OCI-LY3 (cell line): ENCODE data around the gene GGA2.
"Not testable (repeated sequence)": the region's sequence is repeated elsewhere in the genome, so short reads cannot be mapped to it uniquely, and the experiment has no call there.

Source experiments
- H2AFZ ChIP-seq: fragments of 200-600, 300-600 bp; shearing (Covaris generic); 2 replicates; pipeline ENCODE4 v1.6.0; 2014; ENCODE audit warnings: antibody characterized with exemption, low read depth, low read length
- H3K27ac ChIP-seq: fragments of 200-600, 300-600 bp; sonication (generic); 2 replicates; pipeline ENCODE4 v1.5.1; 2014; ENCODE audit warnings: mild to moderate bottlenecking, low read length, moderate library complexity, mixed read lengths
- H3K27me3 ChIP-seq: fragments of 200-600, 300-600 bp; sonication (generic); 2 replicates; pipeline ENCODE4 v1.6.1; 2014; ENCODE audit warnings: low read depth, low read length, mixed read lengths
- H3K36me3 ChIP-seq: fragments of 200-600, 300-600 bp; sonication (generic); replicated peaks from 2 replicates; pipeline ENCODE3; 2014; ENCODE audit warnings: low read depth, low read length, mixed read lengths
- H3K4me1 ChIP-seq: fragments of 300-600, 200-600 bp; sonication (generic); 2 replicates; pipeline ENCODE4 v1.6.1; 2014; ENCODE audit warnings: low read length, mixed read lengths
- H3K4me2 ChIP-seq: fragments of 200-600, 300-600 bp; sonication (generic); 2 replicates; pipeline ENCODE4 v1.6.1; 2014; ENCODE audit warnings: low read length, mixed read lengths
- H3K4me3 ChIP-seq: fragments of 300-600, 200-600 bp; sonication (generic); 2 replicates; pipeline ENCODE4 v1.5.1; 2014; ENCODE audit warnings: antibody characterized with exemption, mild to moderate bottlenecking, low read length, moderate library complexity
- H3K79me2 ChIP-seq: fragments of 300-600, 200-600 bp; shearing (Covaris generic); 2 replicates; pipeline ENCODE4 v1.6.1; 2014; ENCODE audit warnings: mild to moderate bottlenecking, low read length, mixed read lengths
- H3K9ac ChIP-seq: fragments of 300-600, 200-600 bp; shearing (Covaris generic); 2 replicates; pipeline ENCODE4 v1.6.0; 2014; ENCODE audit warnings: mild to moderate bottlenecking, low read length, moderate library complexity
- H3K9me3 ChIP-seq: fragments of 200-600, 300-600 bp; shearing (Covaris generic); 2 replicates; pipeline ENCODE4 v1.6.1; 2014; ENCODE audit warnings: low read length, mixed read lengths; ENCODE audit not compliant: insufficient read depth
- H4K20me1 ChIP-seq: fragments of 200-600, 300-600 bp; sonication (generic); 2 replicates; pipeline ENCODE4 v1.6.1; 2016; ENCODE audit warnings: low read length, mixed read lengths; ENCODE audit not compliant: insufficient read depth
- CTCF ChIP-seq: fragments of 200-600, 300-600 bp; sonication (generic); IDR thresholded peaks from 2 replicates; pipeline ENCODE4 v1.5.1; 2014; ENCODE audit warnings: antibody characterized with exemption, low read length, low read depth
- EZH2phosphoT487 ChIP-seq: fragments of 200-600 bp; shearing (Covaris generic); IDR thresholded peaks from 2 replicates; pipeline ENCODE4 v1.6.1; 2018; ENCODE audit warnings: antibody characterized with exemption, mixed run types, low read depth

GGA2 gene

GRCh38 chr16:23485257-23485614 lies 25.1 kb downstream of the GGA2 start:
- Histone ChIP-seq H3K4me1 (no peaks in the 10 kb centered on the region), H3K27ac (no peak overlapping the region), H3K36me3 (peaks cover 82% of the 10 kb centered on the region), H3K4me3 (no peak overlapping the region), H3K79me2 (peaks cover 13% of the 10 kb centered on the region; the same call in 1 of the 2 replicates), H2AFZ (no peak overlapping the region), H4K20me1 (peaks cover 57% of the 10 kb centered on the region), H3K9me3 (no peaks in the 10 kb centered on the region), H3K27me3 (no peaks in the 10 kb centered on the region), H3K4me2 (no peak overlapping the region), H3K9ac (no peak overlapping the region)
- no peak for TF ChIP-seq CTCF
- TF ChIP-seq EZH2phosphoT487, result no peak

- Histone ChIP-seq H3K79me2 (peaks cover 10% of the 10 kb centered on the region; the same call in 1 of the 2 replicates), H3K4me3 (no peak overlapping the region), H3K4me2 (no peak overlapping the region), H3K9ac (no peak overlapping the region), H2AFZ (no peak overlapping the region), H3K27ac (no peak overlapping the region), H4K20me1 (peaks cover 54% of the 10 kb centered on the region), H3K9me3 (no peaks in the 10 kb centered on the region), H3K4me1 (no peaks in the 10 kb centered on the region), H3K36me3 (peaks cover 82% of the 10 kb centered on the region), H3K27me3 (no peaks in the 10 kb centered on the region)
- TF ChIP-seq CTCF, result no peak
- no peak for TF ChIP-seq EZH2phosphoT487
These were observed 25.6 kb downstream of the GGA2 start for GRCh38 chr16:23484510-23485256.

- not testable (repeated sequence) for H2AFZ ChIP-seq, H3K4me3 ChIP-seq, H3K4me1 ChIP-seq, H3K27me3 ChIP-seq, H3K9ac ChIP-seq, H3K79me2 ChIP-seq, H3K4me2 ChIP-seq, H3K27ac ChIP-seq, H3K9me3 ChIP-seq
- Histone ChIP-seq H4K20me1 (peaks cover 55% of the 10 kb centered on the region), H3K36me3 (peaks cover 84% of the 10 kb centered on the region)
These were observed 26.8 kb downstream of the GGA2 start for GRCh38 chr16:23483492-23483891.

- Histone ChIP-seq H3K4me3 (no peak overlapping the region), H3K27me3 (no peaks in the 10 kb centered on the region), H2AFZ (no peak overlapping the region), H3K4me1 (no peaks in the 10 kb centered on the region), H3K9ac (no peak overlapping the region), H4K20me1 (peaks cover 51% of the 10 kb centered on the region), H3K36me3 (peaks cover 82% of the 10 kb centered on the region), H3K9me3 (no peaks in the 10 kb centered on the region), H3K27ac (no peak overlapping the region), H3K79me2 (peaks cover 7% of the 10 kb centered on the region; the same call in 1 of the 2 replicates), H3K4me2 (no peak overlapping the region)
- TF ChIP-seq EZH2phosphoT487, result no peak
- no peak for TF ChIP-seq CTCF
These were observed 27.5 kb downstream of the GGA2 start for GRCh38 chr16:23482778-23483177.
